Measurements from ENCODE around the gene NIM1K.
A peak's percentile ranks its signal among the peaks of the same experiment; 100 is the strongest.
"Not testable (repeated sequence)": the region's sequence is repeated elsewhere in the genome, so short reads cannot be mapped to it uniquely, and the experiment has no call there.

Gene NIM1K

GRCh38 chr5:43221502-43221901 is 29.5 kb downstream of the NIM1K start:
- DNase-seq (ENCODE audit: extremely low spot score, insufficient read length, low read depth) (no peak), FAIRE-seq (no peak)

- no peak for FAIRE-seq
- no peak for DNase-seq (ENCODE audit: extremely low spot score, insufficient read length, low read depth)
Observed at GRCh38 chr5:43225649-43226245, 33.7 kb downstream of the NIM1K start.

GRCh38 chr5:43227655-43228054 is 35.6 kb downstream of the NIM1K start:
- FAIRE-seq: peak; percentile 21
- no peak for DNase-seq (ENCODE audit: extremely low spot score, insufficient read length, low read depth)

- FAIRE-seq (no peak), DNase-seq (ENCODE audit: extremely low spot score, insufficient read length, low read depth) (no peak)
Observed at GRCh38 chr5:43230707-43231106, 38.7 kb downstream of the NIM1K start.

- no peak for DNase-seq (ENCODE audit: extremely low spot score, insufficient read length, low read depth)
- peak; percentile 52 for FAIRE-seq
Observed at GRCh38 chr5:43231977-43232376, 40.0 kb downstream of the NIM1K start.

- no peak for DNase-seq (ENCODE audit: extremely low spot score, insufficient read length, low read depth)
- no peak for FAIRE-seq
Observed at GRCh38 chr5:43232943-43233833, 41.2 kb downstream of the NIM1K start.

- DNase-seq (ENCODE audit: extremely low spot score, insufficient read length, low read depth): no peak
- peak; percentile 78 for FAIRE-seq
Observed at GRCh38 chr5:43233946-43234345, 41.9 kb downstream of the NIM1K start.

- FAIRE-seq (peak; percentile 35), DNase-seq (ENCODE audit: extremely low spot score, insufficient read length, low read depth) (no peak)
Observed at GRCh38 chr5:43236653-43237355, 44.8 kb downstream of the NIM1K start.

GRCh38 chr5:43242196-43242595 is 50.2 kb downstream of the NIM1K start:
- FAIRE-seq (no peak), DNase-seq (ENCODE audit: extremely low spot score, insufficient read length, low read depth) (no peak)

GRCh38 chr5:43243270-43243669 is 51.2 kb downstream of the NIM1K start:
- no peak for DNase-seq (ENCODE audit: extremely low spot score, insufficient read length, low read depth)
- FAIRE-seq: no peak

GRCh38 chr5:43244823-43245565 is 53.0 kb downstream of the NIM1K start:
- DNase-seq (ENCODE audit: extremely low spot score, insufficient read length, low read depth): peak; percentile 51
- FAIRE-seq: no peak

- no peak for DNase-seq (ENCODE audit: extremely low spot score, insufficient read length, low read depth)
- peak; percentile 76 for FAIRE-seq
Observed at GRCh38 chr5:43245724-43246385, 53.8 kb downstream of the NIM1K start.

GRCh38 chr5:43251754-43252153 is 59.7 kb downstream of the NIM1K start:
- DNase-seq (ENCODE audit: extremely low spot score, insufficient read length, low read depth) (no peak), FAIRE-seq (peak; percentile 46)

GRCh38 chr5:43255704-43256103 is 63.7 kb downstream of the NIM1K start:
- FAIRE-seq: peak; percentile 72
- no peak for DNase-seq (ENCODE audit: extremely low spot score, insufficient read length, low read depth)

GRCh38 chr5:43256261-43256966 is 64.4 kb downstream of the NIM1K start:
- peak; percentile 84 for FAIRE-seq
- DNase-seq (ENCODE audit: extremely low spot score, insufficient read length, low read depth): no peak

GRCh38 chr5:43258116-43258515 is 66.1 kb downstream of the NIM1K start:
- FAIRE-seq (no peak), DNase-seq (ENCODE audit: extremely low spot score, insufficient read length, low read depth) (no peak)

- DNase-seq (ENCODE audit: extremely low spot score, insufficient read length, low read depth); FAIRE-seq: not testable (repeated sequence)
Observed at GRCh38 chr5:43262269-43262668, 70.2 kb downstream of the NIM1K start.

- FAIRE-seq (peak; percentile 24), DNase-seq (ENCODE audit: extremely low spot score, insufficient read length, low read depth) (no peak)
Observed at GRCh38 chr5:43268188-43268820, 76.3 kb downstream of the NIM1K start.

GRCh38 chr5:43270645-43271044 is 78.6 kb downstream of the NIM1K start:
- no peak for FAIRE-seq
- no peak for DNase-seq (ENCODE audit: extremely low spot score, insufficient read length, low read depth)

All from GM18507 (cell line).